Keratinocyte (primary cell): ENCODE data around the gene RAI14. TPM values are rescaled to one million over a fixed set of nuclear protein-coding genes. Genes with fewer than 3 reads are reported as not detected.

Source experiments
- DNase-seq: peaks from one replicate; pipeline ENCODE4 v3.0.0-alpha.2; 2011; ENCODE audit warnings: low read depth, missing footprints, low spot score
- FAIRE-seq: peaks from 2 replicates; lab custom pipeline; 2011; peaks lifted over from hg19 to GRCh38; lab: Jason Lieb, UNC
- H2AFZ ChIP-seq: 2 replicates; pipeline ENCODE4 v1.6.0; 2012; ENCODE audit warnings: low read length, control low read depth, inconsistent platforms; ENCODE audit not compliant: control insufficient read depth
- H3K27ac ChIP-seq: 2 replicates; pipeline ENCODE4 v1.5.1; 2011; ENCODE audit warnings: low read length; ENCODE audit not compliant: control insufficient read depth, insufficient read depth
- H3K27me3 ChIP-seq: 3 replicates; pipeline ENCODE4 v1.6.0; 2011; ENCODE audit warnings: low read length; ENCODE audit not compliant: control insufficient read depth, insufficient read depth; ENCODE audit errors: extremely low read depth
- H3K36me3 ChIP-seq, 2 experiments: 2 replicates in 1 of 2; 3 replicates in 1 of 2; pipeline ENCODE4 v1.5.1; 2011; ENCODE audit warnings: low read length in 2 of 2, mild to moderate bottlenecking in 1 of 2; ENCODE audit not compliant: control insufficient read depth in 2 of 2, insufficient read depth in 2 of 2; ENCODE audit errors: extremely low read depth in 1 of 2
- H3K4me1 ChIP-seq: 3 replicates; pipeline ENCODE4 v1.5.1; 2011; ENCODE audit warnings: low read length; ENCODE audit not compliant: control insufficient read depth, insufficient read depth; ENCODE audit errors: extremely low read depth
- H3K4me2 ChIP-seq: 3 replicates; pipeline ENCODE4 v1.6.0; 2011; ENCODE audit warnings: low read depth, low read length; ENCODE audit not compliant: control insufficient read depth, insufficient read depth; ENCODE audit errors: extremely low read depth
- H3K4me3 ChIP-seq, 3 experiments: fragments of 200-600 bp in 1 of 3; sonication (generic) in 1 of 3; 2 replicates in 2 of 3; 3 replicates in 1 of 3; pipeline ENCODE4 v1.5.1; 2011 to 2016; ENCODE audit warnings: low read length in 3 of 3, mild to moderate bottlenecking in 3 of 3, control low read depth in 2 of 3, inconsistent platforms in 1 of 3, low read depth in 1 of 3, mixed read lengths in 1 of 3, mixed run types in 1 of 3, moderate library complexity in 1 of 3; ENCODE audit not compliant: control insufficient read depth in 2 of 3, insufficient read depth in 2 of 3; ENCODE audit errors: extremely low read depth in 1 of 3
- H3K79me2 ChIP-seq: 2 replicates; pipeline ENCODE4 v1.6.0; 2012; ENCODE audit warnings: low read length; ENCODE audit not compliant: control insufficient read depth, insufficient read depth
- H3K9ac ChIP-seq: 3 replicates; pipeline ENCODE4 v1.6.0; 2011; ENCODE audit warnings: low read length; ENCODE audit not compliant: control insufficient read depth, insufficient read depth; ENCODE audit errors: extremely low read depth
- H3K9me1 ChIP-seq: 3 replicates; pipeline ENCODE4 v1.6.0; 2011; ENCODE audit warnings: low read length; ENCODE audit not compliant: control insufficient read depth, insufficient read depth; ENCODE audit errors: extremely low read depth
- H3K9me3 ChIP-seq: 2 replicates; pipeline ENCODE4 v1.5.1; 2012; ENCODE audit warnings: low read depth, low read length; ENCODE audit not compliant: control insufficient read depth
- H4K20me1 ChIP-seq: 3 replicates; pipeline ENCODE4 v1.6.0; 2011; ENCODE audit warnings: low read length; ENCODE audit not compliant: control insufficient read depth, insufficient read depth; ENCODE audit errors: extremely low read depth
- CTCF ChIP-seq, 3 experiments: IDR thresholded peaks in 1 of 3; conservative IDR thresholded peaks in 1 of 3; optimal IDR thresholded peaks in 1 of 3; 2 replicates in 2 of 3; 3 replicates in 1 of 3; pipeline versions ENCODE3 to v1.5.1; 2011; ENCODE audit warnings: low read length in 3 of 3, mild to moderate bottlenecking in 3 of 3, moderate library complexity in 2 of 3, control low read depth in 1 of 3, inconsistent platforms in 1 of 3; ENCODE audit not compliant: insufficient read depth in 2 of 3; ENCODE audit errors: extremely low read depth in 1 of 3
- EZH2 ChIP-seq: IDR thresholded peaks from one replicate; pipeline ENCODE4 v1.6.1; 2012; ENCODE audit warnings: inconsistent platforms, mild to moderate bottlenecking, low read length, moderate library complexity
- dilution Hi-C: fragments of 300-500 bp; cut with MboI; formaldehyde crosslinking; loops from one replicate; pipeline ENCODE4 v1.7.0; 2020; ENCODE audit warnings: low sequenced_read_pairs; ENCODE audit not compliant: extremely low pct_ligation_motif_present
- polyA plus RNA-seq, 5 experiments: library from polyadenylated mRNA; depleted of rRNA in 3 of 5; stranded (reverse) in 3 of 5; stranded (forward) in 1 of 5; unstranded in 1 of 5; fragments of >200 nt; gene quantifications; 1 replicate in 1 of 5; 2 replicates in 3 of 5; 3 replicates in 1 of 5; pipeline versions ENCODE4 v1.2.1 to v1.2.3, GENCODE V29; 2011 to 2012; ENCODE audit warnings: missing spikeins in 2 of 5, low read depth in 1 of 5, low replicate concordance in 1 of 5

The RAI14 gene
- polyA plus RNA-seq, 1 donor (not counting 4 experiments of a cell fraction or from before 2014, with no cell fraction given): 31.4 TPM

GRCh38 chr5:34859253-34859652 lies 203.1 kb downstream of the RAI14 start:
- H3K4me3 ChIP-seq: no peak overlapping the region
- FAIRE-seq: no peak
- H3K4me1 ChIP-seq: no peaks in the 10 kb centered on the region
- H3K27me3 ChIP-seq: no peaks in the 10 kb centered on the region
- DNase-seq: no peak
- H3K27ac ChIP-seq: no peak overlapping the region
- no peaks in the 10 kb centered on the region for H3K79me2 ChIP-seq
- H3K9me1 ChIP-seq: no peaks in the 10 kb centered on the region
- no peaks in the 10 kb centered on the region for H3K36me3 ChIP-seq
- H3K4me2 ChIP-seq: no peak overlapping the region
- H2AFZ ChIP-seq: no peak overlapping the region
- no peaks in the 10 kb centered on the region for H3K9me3 ChIP-seq
- TF ChIP-seq EZH2 (no peak), CTCF (optimal IDR thresholded peaks at IDR 0.05 in 1 of 3, IDR thresholded peaks at IDR 0.05 in 1 of 3, conservative IDR thresholded peaks at IDR 0.05 in 1 of 3; ENCODE audit: extremely low read depth in 1 of 3, insufficient read depth in 2 of 3, low read length in 3 of 3) (no peak)
- H4K20me1 ChIP-seq: no peaks in the 10 kb centered on the region
- dilution Hi-C loops: no loop called here
- no peak overlapping the region for H3K9ac ChIP-seq

GRCh38 chr5:34863946-34864345 lies 207.8 kb downstream of the RAI14 start:
- no peaks in the 10 kb centered on the region for H3K4me1 ChIP-seq
- H3K27me3 ChIP-seq: no peaks in the 10 kb centered on the region
- FAIRE-seq (no peak), DNase-seq (no peak)
- H3K36me3 ChIP-seq: no peaks in the 10 kb centered on the region
- no peak overlapping the region for H2AFZ ChIP-seq
- no peaks in the 10 kb centered on the region for H3K9me3 ChIP-seq
- H4K20me1 ChIP-seq: no peaks in the 10 kb centered on the region
- dilution Hi-C loops: no loop called here
- H3K9me1 ChIP-seq: no peaks in the 10 kb centered on the region
- no peak for TF ChIP-seq EZH2
- TF ChIP-seq CTCF (optimal IDR thresholded peaks at IDR 0.05 in 1 of 3, IDR thresholded peaks at IDR 0.05 in 1 of 3, conservative IDR thresholded peaks at IDR 0.05 in 1 of 3; ENCODE audit: extremely low read depth in 1 of 3, insufficient read depth in 2 of 3, low read length in 3 of 3): no peak
- H3K4me3 ChIP-seq: no peak overlapping the region
- H3K4me2 ChIP-seq: no peak overlapping the region
- no peak overlapping the region for H3K9ac ChIP-seq
- no peak overlapping the region for H3K27ac ChIP-seq
- H3K79me2 ChIP-seq: no peaks in the 10 kb centered on the region
